GM18520 (cell line): ENCODE results near the gene KDM1A.
"Not testable (repeated sequence)": the region's sequence is repeated elsewhere in the genome, so short reads cannot be mapped to it uniquely, and the experiment has no call there.

Experiments used
- ATAC-seq: cut with Tn5 transposase; IDR thresholded peaks from one replicate; pipeline ENCODE4 v1.9.1; 2021; ENCODE audit not compliant: unreplicated experiment

Gene KDM1A

DNA sequence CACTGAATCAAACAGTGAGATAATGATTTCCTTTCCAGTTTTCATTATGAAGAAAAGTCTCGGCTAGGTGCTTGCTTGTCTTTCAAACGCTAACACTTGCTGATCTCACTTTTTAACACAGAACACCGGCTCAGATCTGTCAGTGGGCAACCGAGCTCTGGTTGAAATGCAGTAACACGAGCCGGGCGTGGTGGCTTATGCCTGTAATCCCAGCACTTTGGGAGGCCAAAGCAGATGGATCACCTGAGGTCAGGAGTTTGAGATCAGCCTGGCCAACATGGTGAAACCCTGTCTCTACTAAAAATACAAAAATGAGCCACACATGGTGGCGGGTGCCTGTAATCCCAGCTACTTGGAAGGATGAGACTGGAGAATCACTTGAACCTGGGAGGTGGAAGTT lies 9.2 kb upstream of the KDM1A start:
- not testable (repeated sequence) for ATAC-seq

GRCh38 chr1:23013657-23014056 lies 5.6 kb upstream of the KDM1A start:
- ATAC-seq: no peak

- ATAC-seq: no peak
Measured at GRCh38 chr1:23018661-23019093, 591 bp upstream of the KDM1A start.

DNA sequence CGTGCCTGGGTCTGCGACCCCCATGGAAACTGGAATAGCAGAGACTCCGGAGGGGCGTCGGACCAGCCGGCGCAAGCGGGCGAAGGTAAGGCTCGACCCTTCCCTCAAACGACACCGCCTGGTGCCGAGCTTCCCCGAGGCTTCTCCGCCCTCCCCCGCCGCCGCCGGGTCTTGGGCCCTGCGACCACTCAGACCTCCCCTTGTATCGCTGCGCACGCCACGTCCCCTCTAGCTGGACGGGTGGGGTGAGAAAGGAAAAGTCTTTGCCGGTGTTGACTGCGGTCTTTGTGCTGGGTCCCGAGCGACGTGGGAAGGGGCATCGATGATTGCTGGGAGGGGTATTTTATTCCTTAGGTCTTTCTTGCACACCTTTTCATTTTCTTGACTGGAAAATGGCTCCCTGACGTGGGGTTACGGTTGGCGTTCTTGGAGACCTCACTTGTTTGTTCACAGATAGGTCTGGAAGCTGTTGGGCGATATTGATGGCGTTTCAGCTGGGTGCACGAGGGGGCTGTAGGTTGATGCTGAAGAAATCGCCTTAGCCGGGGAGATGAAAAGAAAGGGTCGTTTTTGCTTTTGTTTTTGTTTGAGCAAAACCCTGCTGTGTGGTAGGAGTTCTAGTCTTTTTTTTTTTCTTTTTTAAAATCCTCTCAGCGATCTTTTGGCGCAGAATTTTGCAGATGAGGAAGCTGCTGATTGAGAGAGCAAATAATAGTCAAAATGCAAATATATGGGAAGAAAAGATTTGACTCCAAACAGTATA lies 776 bp downstream of the KDM1A start:
- peak; percentile 6 for ATAC-seq

- ATAC-seq: no peak
Measured at GRCh38 chr1:23020706-23021405, 1.6 kb downstream of the KDM1A start.

- no peak for ATAC-seq
Measured at GRCh38 chr1:23021834-23022233, 2.6 kb downstream of the KDM1A start.

- no peak for ATAC-seq
Measured at GRCh38 chr1:23023174-23023845, 4.0 kb downstream of the KDM1A start.

GRCh38 chr1:23026568-23026967 lies 7.3 kb downstream of the KDM1A start:
- no peak for ATAC-seq

DNA sequence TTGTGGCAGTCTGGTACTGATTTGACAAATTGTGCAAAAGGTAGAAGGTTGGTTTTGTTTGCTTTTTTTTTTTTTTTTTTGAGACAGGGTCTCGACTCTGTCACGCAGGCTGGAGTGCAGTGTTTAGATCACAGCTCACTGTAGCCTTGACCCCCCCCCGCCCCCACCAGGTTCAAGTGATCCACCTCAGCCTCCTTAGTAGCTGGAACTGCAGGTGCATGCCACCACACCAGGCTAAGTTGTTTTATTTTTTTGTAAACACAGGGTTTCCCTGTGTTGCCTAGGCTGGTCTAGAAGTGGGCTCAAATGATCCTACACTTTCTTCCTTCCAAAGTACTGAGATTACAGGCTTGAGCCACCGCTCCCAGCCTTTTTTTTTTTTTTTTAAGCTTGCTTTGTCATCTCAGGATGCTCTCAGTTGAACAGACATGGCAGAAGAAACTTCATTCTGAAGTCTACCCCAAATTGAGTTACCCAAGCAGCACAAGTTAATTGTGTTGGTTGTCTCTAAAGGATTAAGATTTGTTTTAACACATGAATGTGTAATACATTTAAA lies 8.2 kb downstream of the KDM1A start:
- no peak for ATAC-seq

GRCh38 chr1:23029337-23029736 lies 10.1 kb downstream of the KDM1A start:
- ATAC-seq: no peak

- ATAC-seq: no peak
Measured at GRCh38 chr1:23035823-23036452, 16.7 kb downstream of the KDM1A start.

GRCh38 chr1:23037081-23037740 lies 17.9 kb downstream of the KDM1A start:
- no peak for ATAC-seq

DNA sequence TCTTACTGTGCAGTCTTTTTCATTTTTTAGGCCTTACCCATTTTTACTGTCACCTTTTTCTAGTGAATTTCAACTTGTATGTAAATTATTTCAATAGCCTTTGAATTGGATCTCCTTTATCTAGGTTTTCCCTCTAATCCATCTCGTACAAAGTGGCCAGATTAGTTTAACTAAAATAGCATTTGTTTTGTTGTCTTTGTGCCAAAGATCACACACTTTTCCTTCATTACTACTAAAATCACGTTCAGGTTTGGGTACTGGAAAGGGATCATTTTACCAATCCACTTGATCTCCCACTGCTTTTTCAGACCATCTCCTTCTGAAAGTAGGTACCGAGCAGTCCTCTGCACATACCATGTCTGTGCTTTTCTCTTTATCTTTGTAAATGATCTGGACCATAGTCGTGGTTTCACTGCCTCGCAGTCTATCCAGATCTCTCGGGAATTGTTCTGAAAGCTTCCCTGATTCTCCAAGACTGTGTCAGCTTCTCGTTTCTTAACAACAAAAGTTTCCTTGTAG lies 20.1 kb downstream of the KDM1A start:
- no peak for ATAC-seq

- ATAC-seq: no peak
Measured at GRCh38 chr1:23040509-23040908, 21.2 kb downstream of the KDM1A start.

DNA sequence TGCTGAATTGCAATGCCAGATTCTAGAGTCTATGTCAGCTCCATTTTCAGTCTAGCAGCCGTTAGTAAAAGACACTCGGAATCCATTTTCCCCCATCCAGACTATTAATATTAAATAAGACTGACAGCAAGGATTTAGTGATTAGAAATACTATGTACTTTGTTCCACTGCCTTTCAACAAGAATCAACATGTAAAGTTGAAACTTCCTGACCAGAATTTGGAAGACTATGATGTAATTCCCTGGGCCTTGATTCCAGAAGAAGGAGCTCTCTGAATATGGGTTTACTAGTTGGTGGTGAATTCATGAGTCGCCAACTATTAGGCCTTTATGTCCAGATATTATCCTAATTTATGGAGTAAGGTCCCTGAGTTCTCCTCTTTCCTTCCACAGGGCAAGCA lies 24.8 kb downstream of the KDM1A start:
- ATAC-seq: no peak

- no peak for ATAC-seq
Measured at GRCh38 chr1:23050201-23050600, 30.9 kb downstream of the KDM1A start.

DNA sequence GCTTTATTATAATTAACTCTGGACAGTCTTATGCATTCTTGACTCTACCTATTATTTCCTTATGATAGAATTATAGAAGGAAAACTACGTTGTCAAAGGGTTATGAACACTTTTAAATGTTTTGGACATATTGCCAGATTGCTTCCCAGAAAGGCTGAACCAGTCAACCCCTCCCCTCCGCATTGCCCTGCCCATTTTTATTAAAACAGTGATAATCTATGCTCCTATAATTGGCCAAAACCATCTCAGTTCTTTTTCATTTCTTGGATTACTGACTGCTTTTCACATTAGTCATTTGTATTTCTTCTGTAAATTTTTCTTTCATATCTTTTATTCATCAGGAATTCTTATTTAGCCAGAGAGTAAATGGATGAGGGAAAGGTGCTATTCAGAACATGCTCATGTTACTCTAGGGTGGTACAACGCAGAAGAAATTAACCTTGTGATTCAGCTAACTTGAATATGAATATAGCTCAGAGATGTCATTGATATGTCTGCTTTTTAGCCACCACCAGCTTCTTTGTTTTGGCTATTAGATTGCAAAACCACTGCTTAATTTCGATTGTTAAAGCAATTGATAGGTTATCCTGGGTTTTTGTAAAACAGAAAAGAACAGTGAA lies 32.1 kb downstream of the KDM1A start:
- ATAC-seq: no peak

- ATAC-seq: no peak
Measured at GRCh38 chr1:23057301-23057700, 38.0 kb downstream of the KDM1A start.

- no peak for ATAC-seq
Measured at GRCh38 chr1:23062271-23062670, 43.0 kb downstream of the KDM1A start.

DNA sequence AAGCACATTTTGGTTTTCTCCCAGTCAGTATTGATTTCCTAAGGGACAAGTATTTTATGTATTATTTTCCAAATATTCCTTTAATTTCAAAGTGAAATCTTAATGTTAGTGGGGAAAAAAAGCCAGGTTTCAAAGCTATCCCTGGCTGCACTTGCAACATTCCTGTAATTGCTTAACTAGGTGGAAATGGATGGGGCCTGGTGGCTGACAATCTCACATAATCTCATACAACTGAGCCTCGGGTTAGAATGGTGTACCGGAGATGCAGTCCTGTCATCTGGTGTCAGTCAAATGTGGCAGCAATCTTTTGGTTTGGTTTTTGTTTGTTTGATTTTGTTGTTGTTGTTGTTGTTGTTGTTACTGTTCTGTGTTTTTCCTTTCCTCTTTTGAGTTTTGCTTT lies 46.1 kb downstream of the KDM1A start:
- ATAC-seq: no peak
